ENCODE results near the gene TLCD1.
A peak's percentile ranks its signal among the peaks of the same experiment; 100 is the strongest.

The TLCD1 gene

GRCh38 chr17:28726226-28726626, at the start of gene TLCD1:
TLCD1 (minus strand) TSS chr17:28726233; CDS start chr17:28726097, 136 bp downstream.
- H3K4me3 ChIP-seq (ENCODE audit: low read length), result peak within 1 kb of the TSS; percentile 96
- H3K4me1 ChIP-seq (ENCODE audit: control insufficient read depth, low read depth, low read length), result peaks cover 21% of the 10 kb centered on the region

GRCh38 chr17:28774206-28774605, 48.2 kb upstream of the TLCD1 start:
- no peaks in the 10 kb centered on the region for H3K36me3 ChIP-seq (ENCODE audit: control insufficient read depth, low read depth, low read length)
- H3K4me1 ChIP-seq (ENCODE audit: control insufficient read depth, low read depth, low read length), result no peaks in the 10 kb centered on the region
- H3K27me3 ChIP-seq (ENCODE audit: control insufficient read depth, insufficient read depth, low read length), result no peaks in the 10 kb centered on the region
- H3K9ac ChIP-seq (ENCODE audit: low read length), result no peak overlapping the region
- H3K27ac ChIP-seq (ENCODE audit: low read length), result no peak overlapping the region
- no peaks in the 10 kb centered on the region for H3K9me3 ChIP-seq (ENCODE audit: control insufficient read depth, low read depth, low read length)
- H3K4me3 ChIP-seq (ENCODE audit: low read length), result no peak overlapping the region

More at GRCh38 chr17:28726226-28726626, at the start of gene TLCD1:
- Histone ChIP-seq H3K9ac (ENCODE audit: low read length) (peak within 1 kb of the TSS; percentile 92), H3K9me3 (ENCODE audit: control insufficient read depth, low read depth, low read length) (no peaks in the 10 kb centered on the region), H3K27ac (ENCODE audit: low read length) (peak within 1 kb of the TSS; percentile 66), H3K36me3 (ENCODE audit: control insufficient read depth, low read depth, low read length) (peaks cover 36% of the 10 kb centered on the region), H3K27me3 (ENCODE audit: control insufficient read depth, insufficient read depth, low read length) (no peaks in the 10 kb centered on the region)

- Histone ChIP-seq H3K36me3 (ENCODE audit: control insufficient read depth, low read depth, low read length) (no peaks in the 10 kb centered on the region), H3K9me3 (ENCODE audit: control insufficient read depth, low read depth, low read length) (no peaks in the 10 kb centered on the region)
These were observed 47.7 kb upstream of the TLCD1 start for GRCh38 chr17:28773736-28774135.

GRCh38 chr17:28765038-28765437, 39.0 kb upstream of the TLCD1 start:
- H3K27me3 ChIP-seq (ENCODE audit: control insufficient read depth, insufficient read depth, low read length), result no peaks in the 10 kb centered on the region
- peaks cover 29% of the 10 kb centered on the region for H3K4me1 ChIP-seq (ENCODE audit: control insufficient read depth, low read depth, low read length)
- no peak overlapping the region for H3K27ac ChIP-seq (ENCODE audit: low read length)
- no peaks in the 10 kb centered on the region for H3K9me3 ChIP-seq (ENCODE audit: control insufficient read depth, low read depth, low read length)
- H3K36me3 ChIP-seq (ENCODE audit: control insufficient read depth, low read depth, low read length), result peaks cover 16% of the 10 kb centered on the region
- H3K9ac ChIP-seq (ENCODE audit: low read length), result no peak overlapping the region
- no peak overlapping the region for H3K4me3 ChIP-seq (ENCODE audit: low read length)

More at GRCh38 chr17:28773736-28774135, 47.7 kb upstream of the TLCD1 start:
- no peak overlapping the region for H3K4me3 ChIP-seq (ENCODE audit: low read length)
- no peaks in the 10 kb centered on the region for H3K4me1 ChIP-seq (ENCODE audit: control insufficient read depth, low read depth, low read length)
- no peaks in the 10 kb centered on the region for H3K27me3 ChIP-seq (ENCODE audit: control insufficient read depth, insufficient read depth, low read length)
- no peak overlapping the region for H3K9ac ChIP-seq (ENCODE audit: low read length)
- H3K27ac ChIP-seq (ENCODE audit: low read length), result no peak overlapping the region

GRCh38 chr17:28763804-28764266, 37.8 kb upstream of the TLCD1 start:
- peaks cover 23% of the 10 kb centered on the region for H3K36me3 ChIP-seq (ENCODE audit: control insufficient read depth, low read depth, low read length)
- H3K4me3 ChIP-seq (ENCODE audit: low read length), result no peak overlapping the region
- no peak overlapping the region for H3K9ac ChIP-seq (ENCODE audit: low read length)
- H3K27ac ChIP-seq (ENCODE audit: low read length), result no peak overlapping the region
- H3K27me3 ChIP-seq (ENCODE audit: control insufficient read depth, insufficient read depth, low read length), result no peaks in the 10 kb centered on the region
- peaks cover 32% of the 10 kb centered on the region for H3K4me1 ChIP-seq (ENCODE audit: control insufficient read depth, low read depth, low read length)
- H3K9me3 ChIP-seq (ENCODE audit: control insufficient read depth, low read depth, low read length), result no peaks in the 10 kb centered on the region

- Histone ChIP-seq H3K27ac (ENCODE audit: low read length) (no peak overlapping the region), H3K36me3 (ENCODE audit: control insufficient read depth, low read depth, low read length) (peaks cover 29% of the 10 kb centered on the region), H3K4me3 (ENCODE audit: low read length) (no peak overlapping the region), H3K9ac (ENCODE audit: low read length) (no peak overlapping the region), H3K9me3 (ENCODE audit: control insufficient read depth, low read depth, low read length) (no peaks in the 10 kb centered on the region), H3K4me1 (ENCODE audit: control insufficient read depth, low read depth, low read length) (peaks cover 32% of the 10 kb centered on the region), H3K27me3 (ENCODE audit: control insufficient read depth, insufficient read depth, low read length) (no peaks in the 10 kb centered on the region)
These were observed 37.2 kb upstream of the TLCD1 start for GRCh38 chr17:28763137-28763799.

GRCh38 chr17:28760601-28761562, 34.8 kb upstream of the TLCD1 start:
- Histone ChIP-seq H3K36me3 (ENCODE audit: control insufficient read depth, low read depth, low read length) (peaks cover 24% of the 10 kb centered on the region), H3K27ac (ENCODE audit: low read length) (peak overlapping the region; percentile 88), H3K4me1 (ENCODE audit: control insufficient read depth, low read depth, low read length) (peaks cover 32% of the 10 kb centered on the region), H3K4me3 (ENCODE audit: low read length) (peak overlapping the region; percentile 36), H3K9me3 (ENCODE audit: control insufficient read depth, low read depth, low read length) (no peaks in the 10 kb centered on the region), H3K27me3 (ENCODE audit: control insufficient read depth, insufficient read depth, low read length) (no peaks in the 10 kb centered on the region), H3K9ac (ENCODE audit: low read length) (peak overlapping the region; percentile 34)

GRCh38 chr17:28759256-28759865, 33.3 kb upstream of the TLCD1 start:
- H3K27me3 ChIP-seq (ENCODE audit: control insufficient read depth, insufficient read depth, low read length), result no peaks in the 10 kb centered on the region
- peaks cover 32% of the 10 kb centered on the region for H3K4me1 ChIP-seq (ENCODE audit: control insufficient read depth, low read depth, low read length)
- H3K9me3 ChIP-seq (ENCODE audit: control insufficient read depth, low read depth, low read length), result no peaks in the 10 kb centered on the region
- no peak overlapping the region for H3K9ac ChIP-seq (ENCODE audit: low read length)
- no peak overlapping the region for H3K27ac ChIP-seq (ENCODE audit: low read length)
- H3K4me3 ChIP-seq (ENCODE audit: low read length), result no peak overlapping the region
- peaks cover 16% of the 10 kb centered on the region for H3K36me3 ChIP-seq (ENCODE audit: control insufficient read depth, low read depth, low read length)

GRCh38 chr17:28758411-28759121, 32.5 kb upstream of the TLCD1 start:
- Histone ChIP-seq H3K4me3 (ENCODE audit: low read length) (no peak overlapping the region), H3K36me3 (ENCODE audit: control insufficient read depth, low read depth, low read length) (peaks cover 16% of the 10 kb centered on the region), H3K9ac (ENCODE audit: low read length) (no peak overlapping the region), H3K9me3 (ENCODE audit: control insufficient read depth, low read depth, low read length) (no peaks in the 10 kb centered on the region), H3K27ac (ENCODE audit: low read length) (no peak overlapping the region), H3K27me3 (ENCODE audit: control insufficient read depth, insufficient read depth, low read length) (no peaks in the 10 kb centered on the region), H3K4me1 (ENCODE audit: control insufficient read depth, low read depth, low read length) (peaks cover 32% of the 10 kb centered on the region)

- H3K27me3 ChIP-seq (ENCODE audit: control insufficient read depth, insufficient read depth, low read length), result no peaks in the 10 kb centered on the region
- no peaks in the 10 kb centered on the region for H3K9me3 ChIP-seq (ENCODE audit: control insufficient read depth, low read depth, low read length)
- peaks cover 15% of the 10 kb centered on the region for H3K4me1 ChIP-seq (ENCODE audit: control insufficient read depth, low read depth, low read length)
- H3K27ac ChIP-seq (ENCODE audit: low read length), result no peak overlapping the region
- H3K4me3 ChIP-seq (ENCODE audit: low read length), result no peak overlapping the region
- peaks cover 21% of the 10 kb centered on the region for H3K36me3 ChIP-seq (ENCODE audit: control insufficient read depth, low read depth, low read length)
- H3K9ac ChIP-seq (ENCODE audit: low read length), result no peak overlapping the region
These were observed 30.2 kb upstream of the TLCD1 start for GRCh38 chr17:28756049-28756804.
